ENCODE measurements around the gene SNX2.

GRCh38 chr5:122849771-122850170 is 74.9 kb downstream of the SNX2 start:
- no peak for TF ChIP-seq POLR2AphosphoS5 (IDR thresholded peaks at IDR 0.05)
- TF ChIP-seq CTCF (IDR thresholded peaks at IDR 0.05): no peak
- TF ChIP-seq POLR2A (IDR thresholded peaks at IDR 0.05): no peak
